WTC11 (cell line): ENCODE results near the gene NANOS2. TPM values are rescaled to one million over a fixed set of nuclear protein-coding genes. Genes with fewer than 3 reads are reported as not detected.

Experiments used
- ATAC-seq: fragments of 200-7000 bp; cut with Tn5 transposase; 2 replicates; pipeline ENCODE4 v1.10.0; 2021; ENCODE audit warnings: mild to moderate bottlenecking, moderate library complexity
- Bru-seq: library from RNA; stranded (reverse); fragments of 400-500 nt; gene quantifications from one replicate; lab custom pipeline; 2021; lab: Mats Ljungman, UMichigan
- CTCF ChIA-PET: fragments of 300-600 bp; sonication (Branson Sonifier 250); formaldehyde crosslinking; loops from one replicate; lab custom pipeline; 2021; ENCODE audit warnings: antibody characterized with exemption; lab: Charles Lee
- POLR2A ChIA-PET: fragments of 350-600 bp; sonication (Branson Sonifier 250); formaldehyde crosslinking; loops from one replicate; lab custom pipeline; 2021; ENCODE audit warnings: antibody characterized with exemption; lab: Charles Lee
- DNase-seq: peaks from one replicate; pipeline ENCODE4 v3.0.0; 2021; ENCODE audit warnings: low spot score
- H3K27ac Mint-ChIP-seq: 2 replicates; pipeline ENCODE4 v1.8.0; 2021; ENCODE audit warnings: mixed read lengths
- H3K27me3 Mint-ChIP-seq: 2 replicates; pipeline ENCODE4 v1.8.0; 2021; ENCODE audit warnings: low read depth, mild to moderate bottlenecking, moderate library complexity, mixed read lengths
- H3K36me3 Mint-ChIP-seq: 2 replicates; pipeline ENCODE4 v1.8.0; 2021; ENCODE audit warnings: mixed read lengths
- H3K4me1 Mint-ChIP-seq: 2 replicates; pipeline ENCODE4 v1.8.0; 2022; ENCODE audit warnings: mixed read lengths
- H3K4me3 Mint-ChIP-seq: 2 replicates; pipeline ENCODE4 v1.8.0; 2021; ENCODE audit warnings: mild to moderate bottlenecking, moderate library complexity, mixed read lengths
- H3K9me3 Mint-ChIP-seq: 2 replicates; pipeline ENCODE4 v1.8.0; 2021; ENCODE audit warnings: mixed read lengths
- ATF1 ChIP-seq: sonication (generic); formaldehyde crosslinking; IDR thresholded peaks from 2 replicates; pipeline ENCODE4 v1.8.1; 2023; ENCODE audit warnings: mild to moderate bottlenecking, moderate library complexity, missing genetic modification reagents
- E2F1 ChIP-seq: sonication (generic); formaldehyde crosslinking; IDR thresholded peaks from 2 replicates; pipeline ENCODE4 v1.8.0; 2022; ENCODE audit warnings: mild to moderate bottlenecking, missing genetic modification reagents
- MAX ChIP-seq: sonication (generic); formaldehyde crosslinking; IDR thresholded peaks from 2 replicates; pipeline ENCODE4 v1.8.0; 2022; ENCODE audit warnings: mild to moderate bottlenecking, missing genetic modification reagents
- MLX ChIP-seq: sonication (generic); formaldehyde crosslinking; IDR thresholded peaks from 2 replicates; pipeline ENCODE4 v1.8.1; 2023; ENCODE audit warnings: mild to moderate bottlenecking, missing genetic modification reagents, moderate library complexity
- MXD4 ChIP-seq: fragments of 250-450 bp; sonication (Bioruptor Pico); IDR thresholded peaks from 2 replicates; pipeline ENCODE4 v1.8.0; 2021; ENCODE audit warnings: mild to moderate bottlenecking, moderate library complexity, borderline replicate concordance
- NFATC4 ChIP-seq: fragments of 250-450 bp; sonication (Bioruptor Pico); IDR thresholded peaks from 2 replicates; pipeline ENCODE4 v1.9.0; 2021; ENCODE audit warnings: mild to moderate bottlenecking
- NFYB ChIP-seq: sonication (generic); formaldehyde crosslinking; conservative IDR thresholded peaks from 2 replicates; pipeline ENCODE4 v1.8.0; 2022; ENCODE audit warnings: low read depth, missing genetic modification reagents
- PRDM15 ChIP-seq: sonication (generic); formaldehyde crosslinking; IDR thresholded peaks from 2 replicates; pipeline ENCODE4 v1.8.0; 2022; ENCODE audit warnings: missing genetic modification reagents
- PRRX2 ChIP-seq: fragments of 250-450 bp; sonication (Bioruptor Pico); IDR thresholded peaks from 2 replicates; pipeline ENCODE4 v1.8.0; 2021; ENCODE audit warnings: mild to moderate bottlenecking
- RELA ChIP-seq: sonication (generic); formaldehyde crosslinking; IDR thresholded peaks from 2 replicates; pipeline ENCODE4 v1.8.1; 2022; ENCODE audit warnings: missing genetic modification reagents, mild to moderate bottlenecking, borderline replicate concordance
- SMAD4 ChIP-seq: sonication (generic); formaldehyde crosslinking; IDR thresholded peaks from 2 replicates; pipeline ENCODE4 v1.8.0; 2022; ENCODE audit warnings: mild to moderate bottlenecking, missing genetic modification reagents
- SP1 ChIP-seq: sonication (generic); formaldehyde crosslinking; conservative IDR thresholded peaks from 2 replicates; pipeline ENCODE4 v1.8.1; 2022; ENCODE audit warnings: missing genetic modification reagents
- TP53 ChIP-seq: sonication (generic); formaldehyde crosslinking; IDR thresholded peaks from 2 replicates; pipeline ENCODE4 v1.8.1; 2023; ENCODE audit warnings: mild to moderate bottlenecking, missing genetic modification reagents
- ZSCAN18 ChIP-seq: fragments of 250-450 bp; sonication (Bioruptor Pico); IDR thresholded peaks from 2 replicates; pipeline ENCODE4 v2.1.2; 2022; ENCODE audit warnings: mild to moderate bottlenecking, moderate library complexity
- long read RNA-seq, 3 experiments: library from RNA in 1 of 3; library from capped mRNA in 1 of 3; library from polyadenylated mRNA in 1 of 3; unstranded in 2 of 3; stranded (forward) in 1 of 3; transcript quantifications; one replicate each; pipeline ENCODE4 v2.0.0, GENCODE V29; 2021
- total RNA-seq: library from RNA; stranded (reverse); gene quantifications from 3 replicates; pipeline ENCODE4 v1.2.3, GENCODE V29; 2021

Gene NANOS2
- total RNA-seq (0.13 to 0.18 TPM in 2 of 3 replicates, not detected in the other), Bru-seq, nascent RNA (percentile 12 among the genes with signal in this experiment)
- long read RNA-seq, experiment 1, result 0 reads
- long read RNA-seq, experiment 2, result 0 reads
- long read RNA-seq, experiment 3, result 0 reads

GRCh38 chr19:45913874-45914830 is at the start of gene NANOS2:
Gene NANOS2 (minus strand): TSS chr19:45914778. CDS start chr19:45914693, 85 bp downstream.
- Mint-ChIP-seq H3K4me3 (no peak within 1 kb of the TSS), H3K4me1 (no peaks in the 10 kb centered on the region), H3K9me3 (no peaks in the 10 kb centered on the region), H3K27ac (no peak within 1 kb of the TSS)
- ATAC-seq (peak; percentile 98), DNase-seq (peak; percentile 94)
- CTCF ChIA-PET, result interaction anchor here (0.6 to 1.9 kb wide), 38 partner anchors 8 to 366 kb away, joined by 3 to 35 read pairs (median 5); partner anchors contain the start of genes CCDC61, IGFL4, IRF2BP1 and MYPOP
- TF ChIP-seq MAX (CRISPR knock-in tag) (peak; percentile 47; the same call in 1 of the 2 replicates), PRDM15 (CRISPR knock-in tag) (no peak), SP1 (CRISPR knock-in tag) (peak; percentile 51; the same call in 1 of the 2 replicates)
- TF ChIP-seq, all 79 proteins: peak for 2
- Mint-ChIP-seq H3K36me3 (no peaks in the 10 kb centered on the region), H3K27me3 (peaks cover 7% of the 10 kb centered on the region)
- POLR2A ChIA-PET, result interaction anchor here (1.0 kb wide), 2 partner anchors 103 to 145 kb away, joined by 5 to 6 read pairs; partner anchors contain the start of gene SIX5

- CTCF ChIA-PET, result interaction anchor here (2.0 to 2.6 kb wide), 2 partner anchors 10 to 60 kb away, joined by 20 to 21 read pairs; partner anchors contain the start of gene MYPOP
- Mint-ChIP-seq H3K27ac (no peak overlapping the region), H3K4me3 (no peak overlapping the region)
Measured at GRCh38 chr19:45962021-45962420, 47.4 kb upstream of the NANOS2 start.

GRCh38 chr19:45960595-45961235 is 46.1 kb upstream of the NANOS2 start:
- Mint-ChIP-seq H3K9me3 (no peaks in the 10 kb centered on the region), H3K27me3 (peaks cover 78% of the 10 kb centered on the region), H3K4me3 (peak overlapping the region; percentile 14), H3K36me3 (peaks cover 6% of the 10 kb centered on the region; the same call in 1 of the 2 replicates), H3K4me1 (peaks cover 13% of the 10 kb centered on the region), H3K27ac (0 out of 2 replicates have a peak overlapping the region, but pooled peaks have one; percentile 6)
- POLR2A ChIA-PET, result interaction anchor here (0.9 to 1.3 kb wide), 5 partner anchors 8 to 56 kb away, joined by 3 to 9 read pairs (median 3); partner anchors contain the start of genes CCDC61 and NOVA2
- peak; percentile 97 for ATAC-seq
- peak; percentile 82 for DNase-seq
- CTCF ChIA-PET, result interaction anchor here (0.6 to 2.6 kb wide), 55 partner anchors 8 to 475 kb away, joined by 3 to 39 read pairs (median 5); partner anchors contain the start of genes CCDC61, DMWD, FOXA3 and IGFL2
- TF ChIP-seq E2F1 (CRISPR knock-in tag) (no peak), PRDM15 (CRISPR knock-in tag) (no peak), ZSCAN18 (CRISPR knock-in tag) (no peak)

More at GRCh38 chr19:45962021-45962420, 47.4 kb upstream of the NANOS2 start:
- peaks cover 14% of the 10 kb centered on the region for H3K4me1 Mint-ChIP-seq
- TF ChIP-seq NFYB (CRISPR knock-in tag) (no peak), TP53 (CRISPR knock-in tag) (no peak), NFATC4 (no peak), ATF1 (CRISPR knock-in tag) (no peak), RELA (CRISPR knock-in tag) (no peak), MXD4 (CRISPR knock-in tag) (no peak), PRRX2 (CRISPR knock-in tag) (no peak), ZSCAN18 (CRISPR knock-in tag) (no peak), SMAD4 (no peak), MLX (no peak)
- TF ChIP-seq, all 79 proteins: peak for 0
- Mint-ChIP-seq H3K36me3 (peaks cover 6% of the 10 kb centered on the region; the same call in 1 of the 2 replicates), H3K9me3 (no peaks in the 10 kb centered on the region), H3K27me3 (peaks cover 74% of the 10 kb centered on the region)
- POLR2A ChIA-PET, result no interaction called here
- DNase-seq, result no peak
- no peak for ATAC-seq
